Measurements from ENCODE around the gene ZCWPW1.

The ZCWPW1 gene

DNA sequence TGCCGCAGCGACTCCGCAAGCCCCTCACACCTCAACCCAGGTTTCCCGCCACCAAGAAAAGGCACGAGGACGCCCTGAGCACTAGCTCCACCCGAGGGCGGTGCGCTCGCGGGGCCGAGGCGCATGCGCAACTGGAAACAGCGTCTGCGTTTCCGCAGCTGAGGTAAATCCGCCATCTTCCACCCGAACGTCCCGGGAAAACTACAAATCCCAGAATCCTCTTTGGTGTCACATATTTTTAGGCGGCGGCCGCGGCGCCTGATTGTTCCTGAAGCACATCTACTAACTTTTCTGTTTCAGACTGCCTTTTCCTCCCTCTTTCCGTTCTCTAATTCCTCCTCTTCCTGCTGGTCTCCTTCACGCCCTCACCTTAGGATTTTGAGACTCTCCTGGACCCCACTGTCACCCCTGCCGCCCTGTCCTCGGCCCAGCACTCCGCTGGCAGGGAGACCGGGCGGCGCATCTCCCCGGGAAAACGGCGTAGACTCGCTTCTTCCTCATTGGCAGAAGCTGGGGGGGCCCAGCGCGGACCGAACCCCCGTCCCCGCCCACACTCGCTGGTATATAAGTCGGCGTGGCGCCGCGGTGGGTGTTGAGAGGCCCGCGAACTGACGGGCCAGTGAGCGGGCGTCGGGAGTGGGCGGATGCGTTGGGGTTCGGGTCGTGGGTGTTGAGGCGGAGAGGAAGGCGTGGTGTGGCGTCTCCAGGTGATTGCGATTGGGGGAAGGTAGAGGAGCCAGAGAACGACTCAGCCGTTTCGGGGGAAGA lies at the start of gene ZCWPW1:
Gene ZCWPW1, minus strand, starts transcription at position 505 of the 768 bp plus-strand sequence. CDS start 8,054 bp downstream, outside the sequence.
- DNase-seq, result peak; percentile 97

DNA sequence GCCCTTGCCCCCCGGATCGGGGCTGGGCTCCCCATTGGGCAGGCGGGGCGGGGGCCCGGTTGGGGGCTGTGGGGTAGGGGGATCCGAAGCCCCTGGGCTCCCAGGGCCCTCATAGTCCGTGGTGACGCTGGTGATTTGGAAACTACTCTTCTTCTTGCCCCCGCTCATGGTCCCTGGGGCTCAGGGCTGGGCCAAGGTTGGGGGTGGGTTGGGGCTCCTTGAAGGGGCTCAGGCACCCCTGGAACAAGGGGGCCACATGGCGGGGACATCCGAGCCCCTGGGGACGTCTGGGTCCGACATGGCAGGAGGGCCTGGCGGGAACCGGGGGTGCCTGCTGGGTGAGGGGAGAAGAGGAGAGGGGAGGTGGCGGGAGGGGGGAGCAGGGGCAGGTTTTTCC lies 49.4 kb upstream of the ZCWPW1 start:
- DNase-seq, result no peak

DNA sequence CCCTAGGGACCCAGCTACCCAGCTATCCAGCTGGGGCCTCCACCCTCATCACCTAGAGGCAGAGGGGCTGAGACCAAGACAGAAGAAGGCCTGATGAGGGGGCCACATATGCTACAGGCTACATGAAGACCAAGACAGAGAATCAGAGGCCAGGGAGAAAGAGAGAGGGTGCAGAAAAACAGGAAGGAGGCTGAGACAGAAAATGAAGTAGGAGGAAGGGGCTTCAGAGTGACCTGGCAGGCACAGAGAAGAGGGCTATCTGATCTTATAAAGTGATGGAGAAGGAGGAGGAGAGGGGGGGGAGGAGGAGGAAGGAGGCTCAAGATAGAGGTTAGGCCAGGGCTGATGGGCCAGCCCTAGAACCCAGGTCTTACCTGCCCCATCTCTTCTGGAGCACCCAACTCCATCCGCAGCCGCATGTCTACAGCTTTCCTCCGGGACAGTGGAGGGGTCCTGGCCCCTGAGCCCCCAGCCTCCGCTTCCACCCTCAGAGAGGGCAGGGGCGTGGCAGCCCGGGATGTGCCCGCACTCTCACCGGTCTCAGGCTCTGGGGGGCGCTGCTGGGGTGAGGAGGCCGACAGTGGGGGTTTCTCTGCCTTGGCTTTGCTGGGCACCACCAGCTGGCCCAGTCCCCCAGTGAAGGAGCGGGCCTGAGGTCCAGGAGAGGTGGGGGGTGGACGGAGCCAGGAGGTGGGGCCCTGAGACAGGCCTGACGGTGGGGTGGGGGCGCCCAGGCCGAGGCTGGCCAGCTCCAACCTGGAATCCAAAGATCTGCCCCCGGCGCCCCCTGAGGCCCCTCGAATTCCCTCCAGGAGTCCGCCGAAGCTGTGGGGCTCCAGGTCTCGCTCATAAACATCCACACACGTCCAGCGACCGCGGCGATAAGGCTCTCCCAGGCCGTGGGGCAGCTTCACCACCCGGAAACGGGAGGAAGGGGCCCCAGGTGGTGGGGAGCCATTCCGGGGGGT lies 48.7 kb upstream of the ZCWPW1 start:
- no peak for DNase-seq

DNA sequence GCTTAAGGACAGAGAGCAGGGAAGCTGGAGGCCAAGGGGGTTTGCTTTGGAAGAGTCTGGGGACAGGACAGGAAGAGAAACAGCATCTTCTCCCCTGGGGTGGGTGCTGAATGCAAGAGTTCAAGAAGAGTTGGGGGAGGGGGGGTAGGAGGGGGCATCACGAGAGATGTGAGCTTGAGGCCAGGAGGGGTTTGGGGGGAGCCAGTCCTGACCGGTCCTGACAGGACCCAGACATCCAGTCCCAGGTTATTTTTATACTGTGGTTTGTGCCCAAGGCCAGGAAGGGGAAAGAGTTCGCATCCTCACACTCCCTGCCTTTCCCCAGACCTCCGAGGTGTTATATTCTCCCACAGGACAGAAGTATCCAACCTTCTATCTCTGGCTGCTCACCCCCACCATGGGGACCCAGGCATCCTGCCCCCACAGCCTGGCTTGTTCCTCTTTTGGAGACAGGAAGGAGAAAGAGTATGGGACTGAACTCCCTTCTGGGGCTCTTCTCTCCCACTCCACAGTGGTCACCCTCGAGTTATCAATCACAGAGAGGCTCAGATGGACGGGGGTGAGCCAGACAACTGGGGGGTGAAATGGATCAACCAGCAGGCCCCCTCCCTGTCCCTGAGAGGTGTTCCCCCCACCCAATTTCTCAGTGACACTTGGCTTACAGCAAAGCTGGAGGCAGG lies 47.7 kb upstream of the ZCWPW1 start:
- DNase-seq, result no peak

GRCh38 chr7:100475549-100475948 lies 47.0 kb upstream of the ZCWPW1 start:
- DNase-seq, result no peak

DNA sequence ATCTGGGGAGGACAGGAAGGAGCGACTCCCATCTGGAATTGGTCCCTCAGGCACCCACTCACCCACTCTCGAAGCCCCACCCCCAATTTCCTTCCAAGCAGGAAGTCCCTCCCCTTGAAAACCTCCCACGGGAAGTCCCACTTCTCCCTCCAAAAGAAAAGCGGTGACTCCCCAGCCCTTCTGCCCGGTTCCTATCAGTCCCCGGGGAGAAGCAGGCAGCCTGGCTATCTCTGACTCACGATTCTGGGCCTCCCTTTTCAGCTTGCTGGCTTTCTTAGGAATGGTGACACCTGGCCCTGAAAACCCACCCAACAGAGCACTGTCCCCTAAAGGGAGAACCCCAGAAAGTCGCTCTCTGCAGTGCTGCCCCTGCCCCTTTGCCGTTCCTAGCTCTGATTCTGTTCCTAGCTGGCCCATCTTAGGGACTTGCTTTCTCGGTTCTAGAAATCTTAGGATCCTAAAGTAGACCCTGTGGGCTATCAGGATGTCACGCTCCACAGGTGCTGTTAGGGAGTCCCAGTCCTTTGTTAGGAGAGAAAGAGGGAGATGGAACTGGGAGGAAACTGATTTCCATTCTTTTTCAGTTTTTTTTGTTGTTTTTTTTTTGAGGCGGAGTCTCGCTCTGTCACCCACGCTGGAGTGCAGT lies 44.5 kb upstream of the ZCWPW1 start:
- DNase-seq, result no peak

DNA sequence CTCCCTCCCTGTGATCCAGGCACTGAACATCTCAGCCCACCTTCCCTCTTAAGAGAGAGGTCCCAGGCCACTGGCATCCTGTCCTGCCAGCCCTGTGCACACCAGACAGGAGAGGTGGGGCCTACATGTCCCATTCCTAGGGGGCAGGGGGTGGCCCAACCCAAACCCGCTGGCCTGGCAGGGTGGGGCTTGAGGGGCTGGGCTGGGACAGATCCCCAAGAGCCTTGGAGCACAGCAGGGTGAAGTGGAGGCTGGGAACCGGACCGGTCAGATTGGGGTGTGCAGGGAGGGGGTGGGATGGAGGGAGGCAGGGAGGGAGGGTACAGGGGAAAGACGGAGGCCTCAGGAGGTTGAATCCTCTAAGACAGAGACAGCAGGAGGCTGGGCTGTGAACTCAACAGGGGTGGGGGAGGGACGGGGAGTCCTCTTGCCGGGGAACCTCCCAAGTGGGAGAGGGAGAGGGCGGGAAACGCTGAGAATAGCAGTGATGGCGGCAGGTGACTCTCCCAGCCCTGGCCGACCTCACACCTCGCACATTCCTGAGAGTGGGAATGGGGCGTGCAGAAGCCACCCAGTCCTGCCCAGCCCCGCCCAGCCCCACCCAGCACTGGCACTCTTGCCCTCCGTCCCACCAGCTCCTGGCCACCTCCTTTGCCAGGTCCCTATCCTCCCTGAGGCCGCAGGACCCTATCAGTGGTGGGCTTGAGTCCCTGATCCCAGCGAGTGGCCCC lies 43.8 kb upstream of the ZCWPW1 start:
- no peak for DNase-seq

GRCh38 chr7:100471021-100471420 lies 42.5 kb upstream of the ZCWPW1 start:
- DNase-seq, result no peak

- peak; percentile 71 for DNase-seq
These were observed 40.9 kb upstream of the ZCWPW1 start for GRCh38 chr7:100469227-100470044.

DNA sequence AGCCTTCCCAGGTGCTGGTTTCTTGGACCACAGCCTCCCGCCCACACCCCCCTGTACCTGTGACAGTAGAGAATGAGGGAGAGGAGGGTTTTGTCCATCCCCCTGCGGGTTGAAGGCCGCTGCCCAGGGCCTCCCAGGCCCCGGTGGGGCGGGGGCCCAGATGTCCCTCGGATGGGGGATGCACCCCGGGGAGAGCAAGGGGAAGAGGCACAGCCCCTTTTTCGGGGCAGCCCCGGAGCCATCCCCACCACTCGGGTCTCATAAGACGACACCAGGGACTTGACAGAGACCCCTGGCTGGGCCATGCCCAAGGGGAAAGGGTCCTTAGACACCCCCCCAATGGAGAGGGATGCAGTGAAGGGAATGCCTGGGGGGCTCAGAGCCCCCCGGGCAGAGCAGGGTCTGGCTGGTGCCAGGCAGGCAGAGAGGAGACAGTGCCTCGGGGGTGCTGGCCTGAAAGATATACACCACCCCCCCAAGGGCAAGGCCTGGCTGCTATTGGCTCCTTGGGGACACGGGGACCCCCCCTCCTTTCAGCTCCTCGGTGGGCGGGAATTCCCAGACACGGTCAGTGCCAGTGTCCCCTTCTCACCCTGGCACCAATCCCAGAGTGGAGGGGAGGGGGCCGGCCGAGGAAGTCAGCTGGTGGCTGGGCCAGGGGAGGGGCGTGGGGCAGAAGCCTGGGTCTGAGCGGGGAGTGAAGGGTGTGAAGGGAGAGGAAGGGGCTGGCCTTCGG lies 39.3 kb upstream of the ZCWPW1 start:
- DNase-seq, result no peak

GRCh38 chr7:100466653-100467605 lies 38.4 kb upstream of the ZCWPW1 start:
- DNase-seq, result no peak

GRCh38 chr7:100465702-100466311 lies 37.3 kb upstream of the ZCWPW1 start:
- DNase-seq, result peak; percentile 49

- no peak for DNase-seq
These were observed 36.8 kb upstream of the ZCWPW1 start for GRCh38 chr7:100465299-100465698.

DNA sequence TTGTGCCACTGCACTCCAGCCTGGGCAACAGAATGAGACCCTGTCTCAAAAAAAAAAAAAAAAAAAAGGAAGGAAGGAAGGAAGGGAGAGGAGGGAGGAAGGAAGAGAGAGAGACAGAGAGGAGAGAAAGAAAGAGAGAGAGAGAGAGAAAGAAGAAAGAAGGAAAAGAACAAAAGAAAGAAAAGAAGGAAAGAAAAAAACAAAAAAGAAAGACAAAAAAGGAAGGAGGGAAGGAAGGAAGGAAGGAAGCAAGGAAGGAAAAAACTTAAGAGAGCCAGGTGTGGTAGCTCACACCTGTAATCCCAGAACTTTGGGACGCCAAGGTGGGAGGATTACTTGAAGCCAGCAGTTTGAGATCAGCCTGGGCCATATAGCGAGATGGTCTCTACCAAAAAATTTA lies 36.3 kb upstream of the ZCWPW1 start:
- no peak for DNase-seq

DNA sequence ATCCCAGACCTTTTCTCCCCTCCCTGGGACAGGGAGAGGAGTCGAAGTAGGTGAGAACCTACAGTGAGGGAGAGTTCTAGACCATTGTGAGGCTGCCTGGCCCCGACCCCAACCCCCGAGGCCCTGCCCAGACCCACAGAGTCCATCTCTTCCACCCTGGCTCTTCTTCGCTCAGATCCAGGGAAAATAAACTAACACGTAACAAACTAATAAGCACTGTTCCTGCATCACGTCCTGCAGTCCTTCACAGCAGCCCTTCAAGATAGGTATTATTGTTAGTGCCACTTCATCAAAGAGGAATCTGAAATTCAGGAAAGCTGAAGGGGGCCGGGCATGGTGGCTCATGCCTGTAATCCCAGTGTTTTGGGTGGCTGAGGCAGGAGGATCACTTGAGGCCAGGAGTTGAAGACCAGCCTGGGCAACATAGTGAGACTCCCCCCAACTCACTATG lies 35.7 kb upstream of the ZCWPW1 start, which contains the start of gene SPACDR:
Gene SPACDR, minus strand, starts transcription at position 51 of the 451 bp plus-strand sequence. CDS start 235 bp downstream, outside the sequence.
- DNase-seq, result no peak

- no peak for DNase-seq
These were observed 28.5 kb upstream of the ZCWPW1 start for GRCh38 chr7:100457033-100457432.

DNA sequence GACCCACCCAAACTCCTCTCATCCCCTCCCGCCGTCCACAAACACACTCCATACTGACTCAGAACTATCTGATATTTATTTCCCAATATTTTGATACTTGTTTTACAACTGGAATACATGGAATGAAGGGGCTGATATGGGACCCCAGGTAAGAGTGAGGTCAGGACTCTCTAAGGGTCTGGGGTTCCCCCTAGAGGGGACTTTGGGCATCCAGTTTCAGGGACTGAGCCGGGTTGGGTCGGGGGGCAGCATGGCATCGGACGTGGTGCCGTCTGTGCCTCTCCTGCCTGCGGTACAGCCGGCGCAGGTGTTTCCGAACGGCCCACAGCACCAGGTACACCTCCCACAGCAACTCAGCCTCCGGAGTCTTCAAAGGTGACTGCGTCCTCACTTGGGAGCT lies 28.1 kb upstream of the ZCWPW1 start:
- DNase-seq, result no peak

- DNase-seq, result no peak
These were observed 26.7 kb upstream of the ZCWPW1 start for GRCh38 chr7:100455206-100455605.

Data from NCI-H146 (cell line).